Gastrocnemius medialis (tissue), 4 donors: ENCODE results near the gene DUOX1. TPM values are rescaled to one million over a fixed set of nuclear protein-coding genes. Genes with fewer than 3 reads are reported as not detected.

Experiments used
- ATAC-seq, 2 donors: fragments of 150-250 bp; one replicate each; pipeline ENCODE4 v1.9.1; 2016
- DNase-seq, 2 donors: peaks; one replicate each; pipeline ENCODE4 v3.0.0-alpha.2; 2019
- H3K27ac ChIP-seq, 4 donors: fragments of 200-600 bp; sonication (generic); 1 replicate in 1 of 4; 2 replicates in 3 of 4; pipeline ENCODE4 v1.5.1; 2016 to 2018; ENCODE audit warnings: mild to moderate bottlenecking in 2 of 4, moderate library complexity in 1 of 4
- H3K27me3 ChIP-seq, 3 donors: fragments of 200-600 bp; sonication (generic) in 2 of 3; 1 replicate in 1 of 3; 2 replicates in 2 of 3; pipeline versions ENCODE4 v1.5.1 to v1.6.0; 2016 to 2019; ENCODE audit warnings: mild to moderate bottlenecking in 1 of 3, moderate library complexity in 1 of 3
- H3K36me3 ChIP-seq, 2 donors: fragments of 200-600 bp; sonication (generic) in 1 of 2; one replicate each; pipeline ENCODE4 v1.5.1; 2017 to 2018
- H3K4me1 ChIP-seq, 2 donors: fragments of 200-600 bp; sonication (generic) in 1 of 2; one replicate each; pipeline ENCODE4 v1.5.1; 2016 to 2017; ENCODE audit warnings: mild to moderate bottlenecking in 2 of 2
- H3K4me3 ChIP-seq, 4 donors: fragments of 200-600 bp; sonication (generic) in 3 of 4; 1 replicate in 1 of 4; 2 replicates in 3 of 4; pipeline ENCODE4 v1.5.1; 2016 to 2019; ENCODE audit warnings: mild to moderate bottlenecking in 2 of 4
- H3K9me3 ChIP-seq, 3 donors: fragments of 200-600 bp; sonication (generic) in 2 of 3; 1 replicate in 1 of 3; 2 replicates in 2 of 3; pipeline ENCODE4 v1.5.1; 2016 to 2019
- CTCF ChIP-seq, 5 experiments: fragments of 450-650 bp in 3 of 5; fragments of 200-600 bp in 2 of 5; sonication (generic) in 2 of 5; IDR thresholded peaks in 4 of 5; conservative IDR thresholded peaks in 1 of 5; 1 replicate in 4 of 5; 2 replicates in 1 of 5; pipeline ENCODE4 v1.5.1; 2016 to 2019; ENCODE audit warnings: antibody characterized with exemption in 5 of 5, mild to moderate bottlenecking in 3 of 5, moderate library complexity in 3 of 5
- POLR2A ChIP-seq, 2 donors: fragments of 450-650 bp; IDR thresholded peaks; one replicate each; pipeline ENCODE4 v1.6.1; 2017; ENCODE audit warnings: antibody characterized with exemption in 2 of 2, mild to moderate bottlenecking in 2 of 2, moderate library complexity in 2 of 2
- in situ Hi-C, 4 donors: fragments of 200-750 bp; cut with MboI; loops; one replicate each; pipeline versions ENCODE4 v1.15.0 to v1.8.0; 2017; ENCODE audit warnings: low sequenced_read_pairs in 4 of 4
- intact Hi-C: fragments of 100-400 bp; cut with DNase I; formaldehyde crosslinking; loops from one replicate; pipeline ENCODE4 v1.15.1; 2023; ENCODE audit warnings: low total_unique reads
- total RNA-seq, 4 donors: library from RNA; depleted of rRNA; stranded (reverse); fragments of >200 nt; gene quantifications; one replicate each; pipeline versions ENCODE4 v1.1.0 to v1.2.3, GENCODE V29; 2016

DUOX1 gene
- total RNA-seq, 4 donors from 2014 or later = 0.07 to 0.56 (median 0.13) TPM; not detected in 1

GRCh38 chr15:45162771-45163507, 33.1 kb downstream of the DUOX1 start:
- in situ Hi-C loops = loop anchor here in 3 of 4 donors (5.0 to 25.0 kb wide), 3 partner anchors 124 to 249 kb away; a partner anchor contains a TSS
- no peak for TF ChIP-seq POLR2A (IDR thresholded peaks at IDR 0.05)
- peak; percentile 71 to 90 (median 80) for TF ChIP-seq CTCF (IDR thresholded peaks at IDR 0.05 in 4 of 5, conservative IDR thresholded peaks at IDR 0.05 in 1 of 5)
- no peak overlapping the region for H3K27ac ChIP-seq

GRCh38 chr15:45163508-45163856, 33.7 kb downstream of the DUOX1 start:
- Histone ChIP-seq H3K27me3 (no peaks in the 10 kb centered on the region), H3K27ac (no peak overlapping the region), H3K36me3 (no peaks in the 10 kb centered on the region), H3K4me1 (peaks cover 0 to 4% of the 10 kb centered on the region in 2 donors), H3K4me3 (no peak overlapping the region), H3K9me3 (no peaks in the 10 kb centered on the region)
- DNase-seq (no peak), ATAC-seq (no peak)
- in situ Hi-C loops = loop anchor here in 3 of 4 donors (5.0 to 25.0 kb wide), 3 partner anchors 124 to 249 kb away; a partner anchor contains a TSS
- intact Hi-C loops = loop anchor here (1.0 to 2.0 kb wide), 3 partner anchors 116 to 295 kb away; no protein-coding TSS in a partner anchor
- no peak for TF ChIP-seq POLR2A (IDR thresholded peaks at IDR 0.05)
- no peak for TF ChIP-seq CTCF (IDR thresholded peaks at IDR 0.05 in 4 of 5, conservative IDR thresholded peaks at IDR 0.05 in 1 of 5)

More at GRCh38 chr15:45162771-45163507, 33.1 kb downstream of the DUOX1 start:
- Histone ChIP-seq H3K4me1 (peaks cover 0 to 4% of the 10 kb centered on the region in 2 donors), H3K9me3 (no peaks in the 10 kb centered on the region), H3K27me3 (no peaks in the 10 kb centered on the region), H3K36me3 (no peaks in the 10 kb centered on the region), H3K4me3 (no peak overlapping the region)
- intact Hi-C loops = loop anchor here (1.0 to 2.0 kb wide), 3 partner anchors 116 to 296 kb away; no protein-coding TSS in a partner anchor
- ATAC-seq (peak; percentile 55 to 61), DNase-seq (peak; percentile 60 to 71)

GRCh38 chr15:45164914-45165313, 35.1 kb downstream of the DUOX1 start:
- DNase-seq = no peak
- in situ Hi-C loops = loop anchor here in 3 of 4 donors (5.0 to 25.0 kb wide), 3 partner anchors 122 to 247 kb away; a partner anchor contains a TSS

GRCh38 chr15:45165536-45165935, 35.7 kb downstream of the DUOX1 start:
- in situ Hi-C loops = loop anchor here in 3 of 4 donors (10.0 to 25.0 kb wide), 2 partner anchors 239 to 247 kb away; a partner anchor contains a TSS
- H3K36me3 ChIP-seq = no peaks in the 10 kb centered on the region
- H3K27ac ChIP-seq = peak overlapping the region in 1 of 4 donors; percentile 91
- no peak for DNase-seq
- no peak for ATAC-seq
- intact Hi-C loops = no loop called here
- no peaks in the 10 kb centered on the region for H3K9me3 ChIP-seq
- H3K27me3 ChIP-seq = no peaks in the 10 kb centered on the region
- TF ChIP-seq CTCF (IDR thresholded peaks at IDR 0.05 in 4 of 5, conservative IDR thresholded peaks at IDR 0.05 in 1 of 5) = no peak
- TF ChIP-seq POLR2A (IDR thresholded peaks at IDR 0.05) = no peak
- no peak overlapping the region for H3K4me3 ChIP-seq
- peaks cover 0 to 4% of the 10 kb centered on the region in 2 donors for H3K4me1 ChIP-seq

More at GRCh38 chr15:45164914-45165313, 35.1 kb downstream of the DUOX1 start:
- ATAC-seq = no peak
- no peaks in the 10 kb centered on the region for H3K9me3 ChIP-seq
- peaks cover 0 to 4% of the 10 kb centered on the region in 2 donors for H3K4me1 ChIP-seq
- H3K27ac ChIP-seq = no peak overlapping the region
- intact Hi-C loops = no loop called here
- no peaks in the 10 kb centered on the region for H3K36me3 ChIP-seq
- no peak overlapping the region for H3K4me3 ChIP-seq
- no peaks in the 10 kb centered on the region for H3K27me3 ChIP-seq
- no peak for TF ChIP-seq CTCF (IDR thresholded peaks at IDR 0.05 in 4 of 5, conservative IDR thresholded peaks at IDR 0.05 in 1 of 5)
- TF ChIP-seq POLR2A (IDR thresholded peaks at IDR 0.05) = no peak
